M059J (cell line): Measurements from ENCODE around the gene FOLR1. TPM values are rescaled to one million over a fixed set of nuclear protein-coding genes. Genes with fewer than 3 reads are reported as not detected.
"Not testable (repeated sequence)": the region's sequence is repeated elsewhere in the genome, so short reads cannot be mapped to it uniquely, and the experiment has no call there.

Experiments
- DNase-seq: peaks from one replicate; pipeline ENCODE4 v3.0.0-alpha.2; 2012; ENCODE audit warnings: low read depth
- total RNA-seq: library from RNA; depleted of rRNA; stranded (reverse); fragments of >200 nt; shearing (Covaris generic); gene quantifications from 2 replicates; pipeline ENCODE4 v1.2.3, GENCODE V29; 2014

FOLR1 gene
- total RNA-seq, 1 experiment from 2014 or later = 1.4 TPM

DNA sequence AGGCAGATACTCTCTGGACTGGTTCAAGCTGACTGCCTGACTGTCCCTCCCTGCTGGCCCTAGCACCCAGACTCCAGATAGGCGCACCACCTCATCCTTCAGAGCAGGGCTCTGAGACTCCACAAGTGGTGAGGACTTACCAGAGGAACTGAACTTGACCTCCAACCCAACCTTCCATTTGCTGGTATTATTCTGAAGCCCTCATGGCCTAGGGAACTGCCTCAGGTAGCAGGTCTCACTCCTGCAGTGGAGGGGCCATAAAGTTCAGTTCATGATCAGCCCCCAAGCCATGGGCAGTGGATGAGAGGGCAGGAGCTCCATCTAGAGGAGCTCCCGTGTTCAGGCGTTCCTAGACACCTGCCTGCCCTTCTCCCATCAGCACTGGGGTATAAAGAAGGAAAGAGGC lies 10.4 kb upstream of the FOLR1 start:
- DNase-seq = peak; percentile 35

GRCh38 chr11:72188267-72188666 lies 3.7 kb upstream of the FOLR1 start:
- DNase-seq = no peak

GRCh38 chr11:72189455-72190250 lies 2.3 kb upstream of the FOLR1 start:
- no peak for DNase-seq

DNA sequence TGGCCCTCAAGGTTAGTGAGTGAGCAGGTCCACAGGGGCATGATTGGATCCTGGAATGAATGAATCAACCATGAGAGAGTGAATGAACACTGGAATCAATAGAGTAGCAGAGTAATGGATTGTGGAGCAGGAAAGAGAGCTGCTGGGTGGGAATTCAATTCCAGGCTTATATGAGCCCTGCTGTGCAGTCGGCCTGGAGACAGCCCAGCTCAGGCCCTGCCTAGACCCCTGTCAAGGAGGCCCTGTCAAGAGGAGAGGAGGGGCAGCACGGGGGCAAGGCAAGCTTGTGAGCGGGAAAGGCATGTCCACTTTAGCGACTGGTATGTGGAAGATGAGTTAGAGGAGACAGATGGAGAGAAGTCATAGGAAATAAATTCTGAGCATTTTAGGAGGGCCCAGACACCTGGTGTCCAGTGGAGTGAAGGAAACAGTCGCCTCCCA lies 1.3 kb upstream of the FOLR1 start:
- DNase-seq = no peak

DNA sequence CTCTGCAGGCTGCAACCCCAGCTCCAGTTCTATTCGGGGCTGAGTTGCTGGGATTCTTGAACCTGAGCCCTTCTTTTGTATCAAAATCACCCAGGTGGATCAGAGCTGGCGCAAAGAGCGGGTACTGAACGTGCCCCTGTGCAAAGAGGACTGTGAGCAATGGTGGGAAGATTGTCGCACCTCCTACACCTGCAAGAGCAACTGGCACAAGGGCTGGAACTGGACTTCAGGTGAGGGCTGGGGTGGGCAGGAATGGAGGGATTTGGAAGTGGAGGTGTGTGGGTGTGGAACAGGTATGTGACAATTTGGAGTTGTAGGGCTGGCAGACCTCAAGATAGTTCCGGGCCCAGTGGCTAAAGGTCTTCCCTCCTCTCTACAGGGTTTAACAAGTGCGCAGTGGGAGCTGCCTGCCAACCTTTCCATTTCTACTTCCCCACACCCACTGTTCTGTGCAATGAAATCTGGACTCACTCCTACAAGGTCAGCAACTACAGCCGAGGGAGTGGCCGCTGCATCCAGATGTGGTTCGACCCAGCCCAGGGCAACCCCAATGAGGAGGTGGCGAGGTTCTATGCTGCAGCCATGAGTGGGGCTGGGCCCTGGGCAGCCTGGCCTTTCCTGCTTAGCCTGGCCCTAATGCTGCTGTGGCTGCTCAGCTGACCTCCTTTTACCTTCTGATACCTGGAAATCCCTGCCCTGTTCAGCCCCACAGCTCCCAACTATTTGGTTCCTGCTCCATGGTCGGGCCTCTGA lies 3.8 kb downstream of the FOLR1 start:
- DNase-seq = no peak

DNA sequence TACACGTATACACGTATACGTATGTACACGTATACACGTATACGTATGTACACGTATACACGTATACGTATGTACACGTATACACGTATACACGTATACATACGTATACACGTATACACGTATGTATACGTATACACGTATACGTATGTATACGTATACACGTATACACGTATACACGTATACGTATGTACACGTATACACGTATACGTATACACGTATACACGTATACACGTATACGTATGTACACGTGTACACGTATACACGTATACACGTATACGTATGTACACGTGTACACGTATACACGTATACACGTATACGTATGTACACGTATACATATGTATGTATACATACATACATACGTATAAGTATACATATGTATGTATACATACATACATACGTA lies 9.5 kb downstream of the FOLR1 start:
- not testable (repeated sequence) for DNase-seq

DNA sequence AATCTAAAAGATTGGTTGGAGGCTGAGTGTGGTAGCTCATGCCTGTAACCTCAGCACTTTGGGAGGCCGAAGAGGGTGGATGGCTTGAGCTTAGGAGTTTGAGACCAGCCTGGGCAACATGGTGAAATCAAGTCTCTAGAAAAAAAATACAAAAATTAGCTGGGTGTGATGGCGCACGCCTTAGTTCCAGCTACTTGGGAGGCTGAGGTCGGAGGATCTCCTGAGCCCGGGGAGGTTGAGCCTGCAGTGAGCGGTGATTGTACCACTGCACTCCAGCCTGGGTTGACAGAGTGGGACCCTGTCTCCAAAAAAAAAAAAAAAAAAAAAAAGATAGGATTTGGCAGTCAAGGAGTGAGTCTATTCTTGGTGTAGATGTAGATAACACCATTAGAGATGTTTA lies 10.6 kb downstream of the FOLR1 start:
- no peak for DNase-seq

- DNase-seq = peak; percentile 17
Measured at GRCh38 chr11:72203163-72203562, 11.2 kb downstream of the FOLR1 start.

- DNase-seq = no peak
Measured at GRCh38 chr11:72204886-72205285, 12.9 kb downstream of the FOLR1 start.

- not testable (repeated sequence) for DNase-seq
Measured at GRCh38 chr11:72206794-72207193, 14.9 kb downstream of the FOLR1 start.

DNA sequence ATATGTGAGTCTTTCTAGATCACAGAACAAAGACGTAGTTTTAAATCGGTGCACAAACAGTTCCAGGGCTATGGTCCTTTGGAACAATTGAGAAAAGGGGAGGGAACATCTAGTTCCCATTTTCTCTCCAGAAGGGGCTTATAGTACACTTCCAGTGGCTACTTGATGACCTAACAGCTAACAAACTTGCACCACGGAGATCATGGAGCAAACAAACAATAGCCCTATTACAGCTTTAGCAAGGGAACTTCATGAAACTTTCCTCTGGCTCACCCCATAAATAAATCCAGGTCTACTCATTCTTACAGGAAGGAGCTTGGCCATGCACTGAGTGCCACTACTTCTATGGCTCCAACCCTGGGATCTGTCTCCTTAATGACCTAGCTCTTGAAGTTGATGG lies 16.3 kb downstream of the FOLR1 start:
- DNase-seq = no peak

DNA sequence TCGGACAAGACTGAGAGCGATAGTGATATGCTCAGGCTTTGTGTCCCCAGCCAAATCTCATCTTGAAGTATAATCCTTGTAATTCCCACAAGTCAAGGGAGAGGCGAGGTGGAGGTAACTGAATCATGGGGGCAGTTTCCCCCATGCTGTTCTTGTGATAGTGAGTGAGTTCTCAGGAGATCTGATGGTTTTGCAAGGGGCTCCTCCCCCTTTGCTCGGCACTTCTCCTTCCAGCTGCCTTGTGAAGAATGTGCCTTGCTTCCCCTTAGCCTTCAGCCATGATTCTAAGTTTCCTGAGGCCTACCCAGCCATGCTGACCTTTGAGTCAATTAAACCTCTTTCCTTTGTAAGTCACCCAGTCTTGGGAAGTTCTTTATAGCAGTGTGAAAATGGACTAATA lies 17.2 kb downstream of the FOLR1 start:
- no peak for DNase-seq

- DNase-seq = no peak
Measured at GRCh38 chr11:72216638-72217037, 24.7 kb downstream of the FOLR1 start, which contains the start of gene FOLR2. Gene FOLR2, plus strand, starts transcription at chr11:72216794. Its CDS starts 1,791 bp downstream, at chr11:72218585.

DNA sequence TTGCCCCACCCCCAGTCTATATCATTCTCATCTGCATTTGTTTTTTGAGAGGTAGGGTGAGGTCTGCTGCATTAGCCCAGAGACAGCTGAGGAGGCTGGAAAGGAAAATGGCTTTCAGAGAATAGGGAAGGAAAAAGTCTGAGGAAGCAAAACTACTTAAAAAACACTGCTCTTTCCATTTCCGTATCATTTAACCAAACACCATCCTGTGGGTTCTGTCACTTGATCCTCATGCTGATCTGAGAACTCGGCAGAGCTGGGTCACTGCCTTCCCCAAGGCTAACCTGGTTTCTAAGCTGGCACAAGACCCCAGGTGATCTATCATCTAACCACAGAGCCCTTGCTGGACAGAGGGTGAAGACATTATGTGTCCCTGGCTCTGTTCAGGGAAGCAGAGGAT lies 25.9 kb downstream of the FOLR1 start:
- no peak for DNase-seq

GRCh38 chr11:72218251-72218745 lies 26.4 kb downstream of the FOLR1 start:
- no peak for DNase-seq

DNA sequence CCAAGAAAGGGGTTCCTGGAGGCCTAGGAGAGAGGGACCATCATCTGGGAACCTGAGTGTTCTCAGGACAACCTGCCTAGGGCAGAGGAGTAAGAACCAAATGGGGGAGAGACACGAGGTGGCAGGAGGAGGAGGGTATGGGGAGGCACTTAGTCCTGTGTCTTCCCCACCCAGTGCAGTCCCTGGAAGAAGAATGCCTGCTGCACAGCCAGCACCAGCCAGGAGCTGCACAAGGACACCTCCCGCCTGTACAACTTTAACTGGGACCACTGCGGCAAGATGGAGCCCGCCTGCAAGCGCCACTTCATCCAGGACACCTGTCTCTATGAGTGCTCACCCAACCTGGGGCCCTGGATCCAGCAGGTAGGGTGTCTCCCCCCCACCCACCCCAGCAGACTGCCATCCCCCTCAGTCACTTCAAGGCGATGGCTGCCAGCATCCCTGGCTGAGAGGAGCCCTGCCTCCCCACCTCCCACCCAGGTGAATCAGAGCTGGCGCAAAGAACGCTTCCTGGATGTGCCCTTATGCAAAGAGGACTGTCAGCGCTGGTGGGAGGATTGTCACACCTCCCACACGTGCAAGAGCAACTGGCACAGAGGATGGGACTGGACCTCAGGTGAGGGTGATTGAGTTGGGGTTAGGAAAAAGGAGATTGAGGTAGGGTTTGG lies 28.9 kb downstream of the FOLR1 start:
- no peak for DNase-seq

DNA sequence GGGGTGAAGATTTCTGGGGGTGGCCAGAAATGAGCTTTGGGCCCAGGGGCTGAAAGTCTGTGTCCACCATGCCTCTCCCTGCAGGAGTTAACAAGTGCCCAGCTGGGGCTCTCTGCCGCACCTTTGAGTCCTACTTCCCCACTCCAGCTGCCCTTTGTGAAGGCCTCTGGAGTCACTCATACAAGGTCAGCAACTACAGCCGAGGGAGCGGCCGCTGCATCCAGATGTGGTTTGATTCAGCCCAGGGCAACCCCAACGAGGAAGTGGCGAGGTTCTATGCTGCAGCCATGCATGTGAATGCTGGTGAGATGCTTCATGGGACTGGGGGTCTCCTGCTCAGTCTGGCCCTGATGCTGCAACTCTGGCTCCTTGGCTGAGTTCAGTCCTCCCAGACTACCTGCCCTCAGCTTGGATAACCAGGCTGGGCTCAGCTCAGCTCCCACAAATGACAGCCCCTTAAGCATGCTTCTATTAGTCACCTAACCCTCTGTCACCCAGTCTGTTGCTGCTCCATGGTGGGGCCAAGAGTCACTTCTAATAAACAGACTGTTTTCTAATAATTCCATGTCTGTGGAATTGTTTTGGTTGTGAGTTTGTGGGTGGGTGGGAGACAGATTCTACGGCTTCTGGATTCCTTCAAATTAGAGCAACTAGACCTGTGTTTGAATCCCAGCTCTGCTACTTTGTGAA lies 29.6 kb downstream of the FOLR1 start:
- no peak for DNase-seq

DNA sequence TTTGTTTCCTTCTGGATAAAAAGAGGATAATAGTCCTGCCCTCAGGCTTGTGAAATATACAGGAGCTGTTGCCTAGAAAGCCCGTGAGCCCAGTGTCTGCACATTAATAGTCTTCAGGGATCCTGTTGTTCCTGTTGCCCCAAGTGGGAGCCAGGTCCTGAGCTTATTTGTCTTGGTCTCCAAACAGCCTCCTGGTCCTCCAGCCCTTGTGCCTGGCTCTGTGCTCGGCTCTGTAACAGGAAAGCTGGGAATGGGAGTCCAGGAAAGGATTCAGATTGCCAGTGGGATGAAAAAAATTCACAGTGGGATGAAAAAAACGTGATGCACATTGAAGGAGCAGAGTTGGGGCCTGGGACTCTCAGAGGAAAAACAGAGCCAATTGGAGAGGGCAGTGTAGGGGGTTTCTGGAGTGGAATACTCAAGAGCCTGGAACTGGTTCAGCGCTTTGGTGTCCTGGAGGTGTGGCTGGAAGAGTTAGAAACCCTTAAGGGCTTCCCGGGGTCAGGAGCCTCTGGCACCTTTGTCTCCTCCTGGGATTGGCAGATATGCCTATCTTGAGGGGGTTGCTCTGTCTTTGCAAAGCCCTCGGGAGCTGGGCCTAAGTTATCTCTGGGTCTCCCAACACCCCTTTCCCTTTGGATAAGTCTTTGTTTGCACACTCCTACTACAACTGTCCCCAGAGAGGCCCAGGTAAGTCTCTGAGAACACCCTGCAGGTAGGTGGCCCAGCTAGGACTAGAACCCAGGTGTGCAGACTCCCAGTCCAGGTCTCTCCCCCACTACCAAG lies 30.4 kb downstream of the FOLR1 start:
- DNase-seq = no peak

- DNase-seq = peak; percentile 91
Measured at GRCh38 chr11:72222907-72223614, 31.1 kb downstream of the FOLR1 start.
